ENCODE data around the gene TSPAN10.
A peak's percentile ranks its signal among the peaks of the same experiment; 100 is the strongest.

The TSPAN10 gene

DNA sequence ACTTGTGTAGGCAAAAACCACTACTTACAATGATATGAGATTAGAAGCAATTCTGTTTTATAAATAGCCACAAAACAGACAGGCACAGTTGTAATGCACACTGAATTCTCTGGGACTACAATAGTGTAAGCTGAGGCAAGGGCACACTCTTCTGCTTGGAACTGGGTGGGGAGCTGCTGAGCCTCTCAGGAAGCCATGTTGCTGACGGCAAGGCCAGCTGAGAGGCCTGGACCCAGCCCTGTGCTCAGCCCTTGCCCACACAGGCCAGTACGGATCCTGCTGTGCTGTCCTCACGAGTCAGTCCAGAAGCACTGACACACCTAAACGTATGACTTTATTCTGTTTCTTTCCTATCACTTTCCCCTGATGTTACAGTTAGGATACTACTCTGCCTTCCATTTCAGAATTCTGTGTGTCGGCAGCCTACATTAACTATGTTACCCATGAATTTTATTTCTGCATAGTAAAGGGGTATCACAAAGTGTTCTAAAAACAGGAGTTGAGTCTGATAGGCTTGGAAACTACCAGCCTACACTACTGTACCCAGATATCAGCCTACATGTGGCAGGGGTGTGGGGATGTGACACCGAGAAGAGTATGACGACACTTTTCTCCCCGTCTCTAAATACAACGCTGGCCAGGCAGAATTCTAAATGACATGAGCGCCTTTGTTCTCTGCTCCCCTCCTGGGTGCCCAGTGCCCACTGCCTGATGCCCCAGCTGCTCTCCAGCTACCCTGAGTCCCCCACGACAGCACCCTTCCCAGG is 43.7 kb upstream of the TSPAN10 start:
- no peak for TF ChIP-seq EGR1 (IDR thresholded peaks at IDR 0.05)
- TF ChIP-seq CEBPB (IDR thresholded peaks at IDR 0.05): no peak
- no peak for TF ChIP-seq TEAD4 (IDR thresholded peaks at IDR 0.05)
- TF ChIP-seq YY1 (IDR thresholded peaks at IDR 0.05; ENCODE audit: low read depth): no peak
- TF ChIP-seq CREB1 (IDR thresholded peaks at IDR 0.05; ENCODE audit: low read depth): no peak
- no peak for TF ChIP-seq FOXM1 (IDR thresholded peaks at IDR 0.05; ENCODE audit: borderline replicate concordance, low read depth)
- TF ChIP-seq, protein P1, sequence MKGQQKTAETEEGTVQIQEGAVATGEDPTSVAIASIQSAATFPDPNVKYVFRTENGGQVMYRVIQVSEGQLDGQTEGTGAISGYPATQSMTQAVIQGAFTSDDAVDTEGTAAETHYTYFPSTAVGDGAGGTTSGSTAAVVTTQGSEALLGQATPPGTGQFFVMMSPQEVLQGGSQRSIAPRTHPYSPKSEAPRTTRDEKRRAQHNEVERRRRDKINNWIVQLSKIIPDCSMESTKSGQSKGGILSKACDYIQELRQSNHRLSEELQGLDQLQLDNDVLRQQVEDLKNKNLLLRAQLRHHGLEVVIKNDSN (IDR thresholded peaks at IDR 0.05): no peak
- TF ChIP-seq EP300 (IDR thresholded peaks at IDR 0.05; ENCODE audit: borderline replicate concordance): no peak

GRCh38 chr17:81599719-81600486 is 37.1 kb upstream of the TSPAN10 start:
- TF ChIP-seq TAF1 (IDR thresholded peaks at IDR 0.05; ENCODE audit: low read depth): no peak
- no peak for TF ChIP-seq EP300 (IDR thresholded peaks at IDR 0.05; ENCODE audit: borderline replicate concordance)
- no peak for TF ChIP-seq TEAD4 (IDR thresholded peaks at IDR 0.05)
- TF ChIP-seq RAD21 (IDR thresholded peaks at IDR 0.05; ENCODE audit: low read depth): no peak
- TF ChIP-seq, protein P1 (IDR thresholded peaks at IDR 0.05): no peak
- no peak for TF ChIP-seq EGR1 (IDR thresholded peaks at IDR 0.05)
- no peak for TF ChIP-seq CREB1 (IDR thresholded peaks at IDR 0.05; ENCODE audit: low read depth)
- TF ChIP-seq MAX (IDR thresholded peaks at IDR 0.05): no peak
- TF ChIP-seq ZBTB7A (IDR thresholded peaks at IDR 0.05; ENCODE audit: low read depth): no peak
- TF ChIP-seq REST (IDR thresholded peaks at IDR 0.05; ENCODE audit: low read depth): no peak
- TF ChIP-seq TCF12 (IDR thresholded peaks at IDR 0.05; ENCODE audit: low read depth): no peak

DNA sequence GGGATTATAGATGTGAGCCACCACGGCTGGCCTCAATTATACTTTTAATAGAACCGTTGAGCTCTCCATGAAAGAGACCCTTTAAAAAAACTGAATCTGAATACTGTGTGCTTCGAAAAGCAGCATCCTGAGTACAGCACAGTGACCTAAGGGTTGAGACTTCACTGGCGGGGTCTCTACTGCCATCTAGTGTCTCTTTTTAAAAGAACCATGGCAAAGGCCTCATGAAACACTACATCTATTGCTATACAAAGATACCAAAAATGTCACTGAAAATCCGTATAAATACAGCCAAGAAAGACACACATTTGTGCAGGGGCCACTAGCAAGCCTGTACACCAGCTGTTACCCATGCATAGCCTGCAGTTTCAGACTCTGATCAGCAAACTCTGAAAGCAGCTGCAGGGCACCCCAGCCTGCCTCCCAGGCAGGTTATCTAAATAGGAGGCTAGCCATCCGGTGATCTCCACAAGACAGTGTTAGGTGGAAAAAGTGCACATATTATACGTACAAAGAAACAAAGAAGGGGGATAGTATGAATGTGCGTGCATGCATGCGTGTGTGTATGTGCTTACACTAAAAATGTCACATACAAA is 35.4 kb upstream of the TSPAN10 start:
- TF ChIP-seq FOXM1 (IDR thresholded peaks at IDR 0.05; ENCODE audit: borderline replicate concordance, low read depth) (no peak), TCF12 (IDR thresholded peaks at IDR 0.05; ENCODE audit: low read depth) (no peak), EP300 (IDR thresholded peaks at IDR 0.05; ENCODE audit: borderline replicate concordance) (no peak), RAD21 (IDR thresholded peaks at IDR 0.05; ENCODE audit: low read depth) (peak; percentile 66)

- no peak for TF ChIP-seq ZBTB7A (IDR thresholded peaks at IDR 0.05; ENCODE audit: low read depth)
- TF ChIP-seq RAD21 (IDR thresholded peaks at IDR 0.05; ENCODE audit: low read depth): no peak
- TF ChIP-seq EP300 (IDR thresholded peaks at IDR 0.05; ENCODE audit: borderline replicate concordance): no peak
- TF ChIP-seq CREB1 (IDR thresholded peaks at IDR 0.05; ENCODE audit: low read depth): no peak
Observed at GRCh38 chr17:81603846-81604610, 33.0 kb upstream of the TSPAN10 start.

DNA sequence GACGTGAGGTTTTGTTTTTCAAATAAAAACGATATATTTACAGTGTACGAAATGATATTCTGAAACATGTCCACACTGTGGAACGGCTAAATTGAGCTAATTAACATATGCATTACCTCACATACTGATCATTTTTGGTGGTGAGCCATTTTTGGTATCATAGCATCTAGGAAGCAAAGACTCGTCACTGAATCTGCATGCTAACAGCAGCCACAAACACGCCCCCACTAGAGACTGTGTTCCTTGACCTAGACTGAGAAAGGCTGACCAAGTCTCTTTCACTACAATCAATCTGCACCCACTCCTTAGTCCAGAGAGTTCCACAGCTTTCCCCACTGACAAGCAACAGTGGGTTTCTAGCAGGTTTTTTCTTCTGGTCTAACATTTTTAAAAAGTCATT is 29.6 kb upstream of the TSPAN10 start:
- TF ChIP-seq YY1 (IDR thresholded peaks at IDR 0.05; ENCODE audit: low read depth): no peak
- no peak for TF ChIP-seq MAX (IDR thresholded peaks at IDR 0.05)
- TF ChIP-seq TEAD4 (IDR thresholded peaks at IDR 0.05): no peak
- TF ChIP-seq CREB1 (IDR thresholded peaks at IDR 0.05; ENCODE audit: low read depth): no peak
- TF ChIP-seq EGR1 (IDR thresholded peaks at IDR 0.05): no peak
- TF ChIP-seq, protein P1 (IDR thresholded peaks at IDR 0.05): no peak
- TF ChIP-seq FOXM1 (IDR thresholded peaks at IDR 0.05; ENCODE audit: borderline replicate concordance, low read depth): no peak

DNA sequence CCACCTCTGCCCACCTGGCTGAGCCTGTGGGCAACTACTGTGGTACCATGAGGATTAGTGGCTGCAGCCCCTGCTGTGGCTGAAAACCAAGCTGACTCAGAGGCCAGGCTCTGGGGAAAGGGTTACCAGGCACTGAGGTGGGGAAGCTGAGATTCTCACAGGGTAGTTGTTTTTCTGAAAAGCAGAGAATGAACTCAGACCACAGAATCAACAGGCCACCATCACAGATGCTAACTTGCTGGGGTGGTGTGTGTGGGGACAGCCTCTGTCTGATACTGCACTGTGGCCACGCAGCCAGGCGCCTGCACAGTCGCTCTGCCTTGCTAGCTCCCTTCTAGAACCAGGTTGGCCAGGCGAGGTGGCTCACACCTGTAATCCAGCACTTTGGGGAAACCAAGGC is 28.9 kb upstream of the TSPAN10 start:
- no peak for TF ChIP-seq TAF1 (IDR thresholded peaks at IDR 0.05; ENCODE audit: low read depth)
- TF ChIP-seq NFIC (IDR thresholded peaks at IDR 0.05): no peak
- TF ChIP-seq, protein P1 (IDR thresholded peaks at IDR 0.05): no peak
- no peak for TF ChIP-seq CEBPB (IDR thresholded peaks at IDR 0.05)
- TF ChIP-seq FOXM1 (IDR thresholded peaks at IDR 0.05; ENCODE audit: borderline replicate concordance, low read depth): no peak
- no peak for TF ChIP-seq EGR1 (IDR thresholded peaks at IDR 0.05)
- TF ChIP-seq TEAD4 (IDR thresholded peaks at IDR 0.05): no peak
- no peak for TF ChIP-seq RAD21 (IDR thresholded peaks at IDR 0.05; ENCODE audit: low read depth)
- no peak for TF ChIP-seq MAX (IDR thresholded peaks at IDR 0.05)
